ENCODE results near the gene BLOC1S3.

DNA sequence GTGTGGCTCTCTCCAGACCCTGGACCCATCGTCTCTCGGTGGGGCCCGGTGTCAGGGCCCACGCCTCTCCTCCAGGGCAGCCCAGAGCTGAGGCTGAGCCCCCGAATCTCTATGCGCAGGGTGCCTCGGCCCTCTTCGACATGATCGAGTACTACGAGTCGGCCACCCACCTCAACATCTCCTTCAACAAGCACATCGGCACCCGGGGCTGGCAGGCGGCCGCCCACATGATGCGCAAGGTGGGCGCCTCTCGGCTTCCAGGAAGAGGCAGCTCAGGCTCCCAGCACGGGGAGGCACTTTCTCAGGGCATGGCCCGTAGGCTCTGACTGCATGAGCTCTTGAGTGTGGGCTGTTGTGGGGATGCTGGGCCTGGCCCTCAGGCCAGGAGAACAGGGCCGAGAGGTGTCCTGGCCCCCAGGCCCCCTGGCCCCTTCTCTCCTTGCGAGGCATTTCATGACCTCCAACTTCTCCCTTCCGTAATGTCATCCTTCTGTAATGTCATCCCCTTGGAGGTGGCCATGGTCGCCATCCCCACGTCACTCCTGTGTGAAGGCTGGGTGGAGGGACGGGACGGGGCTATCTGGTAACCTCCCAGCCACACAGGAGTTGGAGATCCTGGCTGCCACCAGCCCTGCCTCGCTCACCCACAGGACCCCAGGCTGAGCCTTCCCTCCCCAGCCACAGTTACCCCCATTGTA lies 37.2 kb upstream of the BLOC1S3 start:
- TF ChIP-seq CTCF (conservative IDR thresholded peaks at IDR 0.05) (no peak), EZH2 (IDR thresholded peaks at IDR 0.05; ENCODE audit: low read depth) (no peak)
